ENCODE data around the gene CADM1.

CADM1 gene

DNA sequence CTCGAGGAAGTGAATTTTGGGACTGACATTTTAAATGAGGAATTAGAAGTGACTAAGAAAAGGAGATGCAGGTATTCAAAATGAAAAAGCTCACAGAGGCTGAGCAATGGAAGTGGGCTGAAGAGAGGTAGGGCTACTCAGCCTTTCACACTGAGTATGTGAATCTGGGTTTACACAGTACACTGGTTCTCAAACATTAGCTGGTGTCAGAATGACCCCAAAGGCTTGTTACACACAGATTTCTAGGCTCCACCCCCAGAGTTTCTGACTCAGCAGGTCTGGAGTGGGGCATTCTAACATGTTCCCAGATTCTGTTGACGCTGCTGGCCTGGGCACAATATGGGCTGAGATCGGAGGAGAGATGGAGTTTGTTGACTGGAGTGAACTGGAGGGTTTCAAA lies 32.8 kb downstream of the CADM1 start:
- Histone ChIP-seq H3K4me1 (ENCODE audit: control insufficient read depth, insufficient read depth, low read length) (no peaks in the 10 kb centered on the region), H3K9ac (ENCODE audit: low read depth, low read length) (no peak overlapping the region)

DNA sequence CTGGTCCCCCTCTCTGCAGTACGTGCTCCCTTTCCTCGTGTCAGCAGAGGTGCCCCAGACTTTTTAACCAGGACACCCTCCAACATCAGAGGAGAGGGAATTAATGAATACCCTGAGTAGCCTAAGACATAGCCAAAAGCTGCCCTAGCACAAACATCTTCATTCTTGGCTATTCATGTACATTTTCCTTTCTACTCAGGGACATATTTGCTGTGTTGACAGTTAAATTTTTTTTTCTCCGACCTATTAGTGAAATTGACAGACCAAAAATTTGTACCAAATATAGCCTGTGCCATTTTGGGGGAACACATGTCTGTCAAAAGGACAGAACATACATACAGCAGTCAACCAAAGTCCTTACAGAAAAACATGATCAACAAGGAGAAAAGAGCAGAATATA lies 33.3 kb downstream of the CADM1 start:
- no peaks in the 10 kb centered on the region for H3K9me3 ChIP-seq (ENCODE audit: control insufficient read depth, insufficient read depth, low read length)

More for the DNA sequence above, 32.8 kb downstream of the CADM1 start:
- Histone ChIP-seq H3K9me3 (ENCODE audit: control insufficient read depth, insufficient read depth, low read length) (no peaks in the 10 kb centered on the region), H3K4me3 (ENCODE audit: low read depth, low read length) (no peak overlapping the region), H3K36me3 (ENCODE audit: control insufficient read depth, insufficient read depth, low read length) (no peaks in the 10 kb centered on the region), H3K27me3 (ENCODE audit: control insufficient read depth, insufficient read depth, low read length) (no peaks in the 10 kb centered on the region)

DNA sequence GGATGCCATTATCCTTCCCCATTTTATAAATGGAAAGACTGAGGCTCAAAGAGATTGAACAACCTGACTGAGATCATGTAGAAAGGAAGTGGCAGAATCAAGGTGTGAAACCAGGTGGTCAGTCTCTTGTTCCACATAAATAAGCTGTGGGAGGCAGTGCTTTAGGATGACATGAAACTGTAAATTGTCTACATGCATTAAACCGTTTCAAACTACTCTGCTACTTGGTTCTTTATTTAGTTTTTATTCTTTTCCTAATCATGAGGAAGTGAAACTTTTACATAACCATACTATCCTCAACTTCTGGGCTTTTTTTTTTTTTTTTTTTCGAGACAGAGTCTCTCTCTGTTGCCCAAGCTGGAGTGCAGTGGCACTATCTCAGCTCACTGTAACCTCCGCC lies 34.9 kb downstream of the CADM1 start:
- Histone ChIP-seq H3K4me1 (ENCODE audit: control insufficient read depth, insufficient read depth, low read length) (no peaks in the 10 kb centered on the region), H3K9ac (ENCODE audit: low read depth, low read length) (no peak overlapping the region), H3K36me3 (ENCODE audit: control insufficient read depth, insufficient read depth, low read length) (no peaks in the 10 kb centered on the region), H3K4me3 (ENCODE audit: low read depth, low read length) (no peak overlapping the region), H3K27me3 (ENCODE audit: control insufficient read depth, insufficient read depth, low read length) (no peaks in the 10 kb centered on the region), H3K9me3 (ENCODE audit: control insufficient read depth, insufficient read depth, low read length) (no peaks in the 10 kb centered on the region)

More for the DNA sequence above, 33.3 kb downstream of the CADM1 start:
- no peaks in the 10 kb centered on the region for H3K4me1 ChIP-seq (ENCODE audit: control insufficient read depth, insufficient read depth, low read length)
- H3K27me3 ChIP-seq (ENCODE audit: control insufficient read depth, insufficient read depth, low read length), result no peaks in the 10 kb centered on the region
- no peak overlapping the region for H3K9ac ChIP-seq (ENCODE audit: low read depth, low read length)
- no peak overlapping the region for H3K4me3 ChIP-seq (ENCODE audit: low read depth, low read length)
- H3K36me3 ChIP-seq (ENCODE audit: control insufficient read depth, insufficient read depth, low read length), result no peaks in the 10 kb centered on the region

DNA sequence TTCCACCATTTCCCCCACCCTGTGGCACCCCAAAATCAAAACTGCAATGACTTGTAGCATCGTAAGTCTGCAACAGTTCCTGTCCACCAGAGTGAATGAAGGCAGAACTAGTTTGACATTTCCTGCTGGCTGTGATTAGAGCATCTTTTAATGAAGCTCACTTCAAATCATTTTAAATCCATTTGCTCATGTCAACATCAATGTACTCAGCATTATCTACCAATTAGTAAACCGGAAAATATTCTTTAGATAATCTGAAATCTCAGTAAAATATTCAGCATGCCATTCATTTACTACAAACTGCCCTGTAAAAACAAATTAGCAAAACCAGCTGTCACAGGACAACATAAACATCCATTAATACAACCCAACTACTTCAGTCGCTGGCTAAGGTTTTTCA lies 38.1 kb downstream of the CADM1 start:
- Histone ChIP-seq H3K9ac (ENCODE audit: low read depth, low read length) (no peak overlapping the region), H3K36me3 (ENCODE audit: control insufficient read depth, insufficient read depth, low read length) (no peaks in the 10 kb centered on the region), H3K4me3 (ENCODE audit: low read depth, low read length) (no peak overlapping the region), H3K27me3 (ENCODE audit: control insufficient read depth, insufficient read depth, low read length) (no peaks in the 10 kb centered on the region), H3K9me3 (ENCODE audit: control insufficient read depth, insufficient read depth, low read length) (no peaks in the 10 kb centered on the region), H3K4me1 (ENCODE audit: control insufficient read depth, insufficient read depth, low read length) (peaks cover 6% of the 10 kb centered on the region)

DNA sequence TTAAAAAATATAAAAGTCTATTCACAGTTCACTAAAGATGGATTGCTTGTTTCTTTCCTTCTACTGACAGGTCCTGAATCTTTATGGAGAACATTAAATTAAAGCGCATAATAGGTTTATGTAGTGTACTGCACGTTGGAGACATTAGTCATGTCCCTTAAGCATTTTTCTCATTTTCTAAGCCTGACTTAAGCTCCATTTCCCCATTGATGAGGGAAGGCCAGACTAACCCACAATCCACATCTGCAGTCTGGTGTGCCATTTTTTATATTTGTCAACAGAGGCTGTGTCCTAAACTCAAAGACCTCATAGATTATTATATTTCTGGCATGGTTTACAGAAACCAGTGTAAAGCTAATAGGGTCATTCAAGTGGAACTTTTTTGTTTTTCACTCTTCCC lies 39.9 kb downstream of the CADM1 start:
- no peak overlapping the region for H3K9ac ChIP-seq (ENCODE audit: low read depth, low read length)
- H3K4me1 ChIP-seq (ENCODE audit: control insufficient read depth, insufficient read depth, low read length), result peaks cover 6% of the 10 kb centered on the region
- H3K4me3 ChIP-seq (ENCODE audit: low read depth, low read length), result no peak overlapping the region
- H3K27me3 ChIP-seq (ENCODE audit: control insufficient read depth, insufficient read depth, low read length), result no peaks in the 10 kb centered on the region
- no peaks in the 10 kb centered on the region for H3K36me3 ChIP-seq (ENCODE audit: control insufficient read depth, insufficient read depth, low read length)
- H3K9me3 ChIP-seq (ENCODE audit: control insufficient read depth, insufficient read depth, low read length), result no peaks in the 10 kb centered on the region

DNA sequence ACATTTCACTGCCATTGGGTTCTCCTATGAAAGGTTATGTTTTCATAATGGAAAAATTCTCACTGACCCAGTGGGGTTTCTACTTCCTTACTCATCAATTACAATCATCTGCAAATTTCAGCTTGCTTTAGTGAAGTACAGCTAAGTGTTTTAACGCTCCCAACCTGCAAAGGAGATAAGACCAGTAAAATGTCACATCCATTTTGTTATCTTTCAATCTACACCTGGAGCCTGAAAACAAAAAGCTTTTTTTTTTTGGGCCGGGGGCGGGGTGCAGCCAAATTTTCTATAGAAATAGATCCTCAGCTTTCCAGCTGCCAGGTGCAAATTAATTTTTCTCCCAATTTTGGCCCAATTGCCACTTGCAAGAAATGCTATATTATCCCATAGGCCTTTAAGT lies 40.6 kb downstream of the CADM1 start:
- H3K9me3 ChIP-seq (ENCODE audit: control insufficient read depth, insufficient read depth, low read length), result no peaks in the 10 kb centered on the region
- H3K27me3 ChIP-seq (ENCODE audit: control insufficient read depth, insufficient read depth, low read length), result no peaks in the 10 kb centered on the region
- H3K4me3 ChIP-seq (ENCODE audit: low read depth, low read length), result no peak overlapping the region
- no peak overlapping the region for H3K9ac ChIP-seq (ENCODE audit: low read depth, low read length)
- peaks cover 6% of the 10 kb centered on the region for H3K4me1 ChIP-seq (ENCODE audit: control insufficient read depth, insufficient read depth, low read length)
- no peaks in the 10 kb centered on the region for H3K36me3 ChIP-seq (ENCODE audit: control insufficient read depth, insufficient read depth, low read length)

DNA sequence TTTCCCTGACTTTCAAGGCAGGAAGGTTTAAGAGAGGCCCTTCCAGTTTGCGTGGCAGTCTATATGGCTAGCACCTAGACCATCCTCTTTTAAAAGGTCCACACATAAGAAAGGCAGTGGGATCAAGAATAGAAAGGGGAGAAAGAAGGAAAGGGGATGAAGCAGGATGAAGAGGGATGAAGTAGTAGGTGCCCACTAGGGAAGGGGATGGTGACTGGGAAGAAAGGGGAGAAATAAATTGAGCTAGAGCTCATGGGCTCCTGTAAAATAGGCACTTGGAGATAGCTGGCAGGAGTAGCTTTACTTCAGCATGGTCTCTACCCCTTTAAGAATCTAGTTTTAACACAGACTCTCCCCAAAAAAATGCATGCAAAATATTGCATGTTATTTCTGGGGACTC lies 41.5 kb downstream of the CADM1 start:
- H3K4me3 ChIP-seq (ENCODE audit: low read depth, low read length), result no peak overlapping the region
- H3K9me3 ChIP-seq (ENCODE audit: control insufficient read depth, insufficient read depth, low read length), result no peaks in the 10 kb centered on the region
- no peak overlapping the region for H3K9ac ChIP-seq (ENCODE audit: low read depth, low read length)
- H3K4me1 ChIP-seq (ENCODE audit: control insufficient read depth, insufficient read depth, low read length), result peaks cover 6% of the 10 kb centered on the region
- H3K36me3 ChIP-seq (ENCODE audit: control insufficient read depth, insufficient read depth, low read length), result no peaks in the 10 kb centered on the region
- no peaks in the 10 kb centered on the region for H3K27me3 ChIP-seq (ENCODE audit: control insufficient read depth, insufficient read depth, low read length)

DNA sequence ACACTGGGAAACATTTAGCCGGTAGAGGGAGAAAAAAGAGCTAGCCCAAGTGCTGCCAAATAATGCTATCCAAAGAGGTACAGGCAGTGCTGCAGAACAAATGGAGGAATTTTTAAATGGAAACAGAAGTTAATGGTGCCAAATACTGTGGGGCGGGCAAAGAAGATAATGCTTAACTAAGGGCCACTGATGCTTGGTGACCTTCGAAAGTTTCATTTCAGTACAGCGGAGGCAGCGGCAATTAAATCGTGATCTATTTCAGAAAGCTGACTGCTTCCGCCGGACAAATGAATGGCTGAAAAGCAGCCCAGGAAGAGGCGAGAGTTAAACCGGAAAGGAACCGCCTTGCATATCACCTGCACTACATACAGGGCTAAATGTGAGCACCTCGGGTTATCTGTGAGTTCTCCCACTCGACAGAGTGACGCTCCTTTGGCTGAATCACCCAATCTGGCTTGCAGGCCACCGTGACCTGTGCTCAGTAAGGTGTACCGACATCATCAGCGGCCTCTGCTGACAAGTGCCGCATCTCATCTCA lies 42.1 kb downstream of the CADM1 start:
- Histone ChIP-seq H3K36me3 (ENCODE audit: control insufficient read depth, insufficient read depth, low read length) (no peaks in the 10 kb centered on the region), H3K4me1 (ENCODE audit: control insufficient read depth, insufficient read depth, low read length) (peaks cover 6% of the 10 kb centered on the region), H3K9me3 (ENCODE audit: control insufficient read depth, insufficient read depth, low read length) (no peaks in the 10 kb centered on the region), H3K4me3 (ENCODE audit: low read depth, low read length) (no peak overlapping the region), H3K27me3 (ENCODE audit: control insufficient read depth, insufficient read depth, low read length) (no peaks in the 10 kb centered on the region), H3K9ac (ENCODE audit: low read depth, low read length) (no peak overlapping the region)

DNA sequence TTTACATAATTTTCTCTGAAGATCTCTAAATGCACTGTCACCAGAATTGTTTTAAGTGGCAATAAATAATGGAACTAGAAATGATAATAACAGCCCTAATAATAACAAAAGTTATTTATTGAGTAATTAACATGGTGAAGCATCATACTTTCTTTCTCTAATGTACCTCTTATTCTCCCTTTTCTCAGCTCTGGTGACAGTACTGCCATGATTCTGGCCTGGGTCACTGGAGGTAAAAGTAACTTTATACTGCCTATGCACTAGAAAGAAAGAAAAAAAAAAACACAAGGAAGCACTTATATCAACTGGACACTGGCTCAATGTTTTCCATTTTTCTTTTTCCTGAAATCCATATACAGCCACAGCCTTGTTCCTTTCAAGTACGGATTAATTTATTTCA lies 43.7 kb downstream of the CADM1 start:
- no peak overlapping the region for H3K9ac ChIP-seq (ENCODE audit: low read depth, low read length)
- H3K4me3 ChIP-seq (ENCODE audit: low read depth, low read length), result no peak overlapping the region
- peaks cover 13% of the 10 kb centered on the region for H3K4me1 ChIP-seq (ENCODE audit: control insufficient read depth, insufficient read depth, low read length)
- no peaks in the 10 kb centered on the region for H3K36me3 ChIP-seq (ENCODE audit: control insufficient read depth, insufficient read depth, low read length)
- no peaks in the 10 kb centered on the region for H3K9me3 ChIP-seq (ENCODE audit: control insufficient read depth, insufficient read depth, low read length)
- H3K27me3 ChIP-seq (ENCODE audit: control insufficient read depth, insufficient read depth, low read length), result no peaks in the 10 kb centered on the region

DNA sequence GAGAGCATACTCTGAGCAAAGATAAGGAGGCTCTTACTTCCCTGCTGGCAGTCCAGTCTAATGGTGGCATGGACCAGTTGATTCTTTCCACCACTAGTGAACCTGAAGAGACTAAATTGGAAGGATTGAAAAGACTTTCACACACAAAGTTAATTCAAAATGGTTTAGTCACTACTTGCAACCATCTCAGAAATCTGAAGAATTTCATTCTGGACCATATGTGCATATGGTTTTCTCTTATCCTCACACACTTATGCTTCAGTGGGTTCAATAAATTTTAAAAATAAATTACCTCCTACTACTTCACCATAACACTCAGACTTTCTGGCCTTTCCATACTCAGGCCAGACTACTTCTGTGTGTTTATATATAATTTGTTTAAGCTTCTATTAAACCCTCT lies 44.7 kb downstream of the CADM1 start:
- Histone ChIP-seq H3K4me3 (ENCODE audit: low read depth, low read length) (no peak overlapping the region), H3K27me3 (ENCODE audit: control insufficient read depth, insufficient read depth, low read length) (no peaks in the 10 kb centered on the region), H3K36me3 (ENCODE audit: control insufficient read depth, insufficient read depth, low read length) (no peaks in the 10 kb centered on the region), H3K9me3 (ENCODE audit: control insufficient read depth, insufficient read depth, low read length) (no peaks in the 10 kb centered on the region), H3K9ac (ENCODE audit: low read depth, low read length) (no peak overlapping the region), H3K4me1 (ENCODE audit: control insufficient read depth, insufficient read depth, low read length) (peaks cover 19% of the 10 kb centered on the region)

DNA sequence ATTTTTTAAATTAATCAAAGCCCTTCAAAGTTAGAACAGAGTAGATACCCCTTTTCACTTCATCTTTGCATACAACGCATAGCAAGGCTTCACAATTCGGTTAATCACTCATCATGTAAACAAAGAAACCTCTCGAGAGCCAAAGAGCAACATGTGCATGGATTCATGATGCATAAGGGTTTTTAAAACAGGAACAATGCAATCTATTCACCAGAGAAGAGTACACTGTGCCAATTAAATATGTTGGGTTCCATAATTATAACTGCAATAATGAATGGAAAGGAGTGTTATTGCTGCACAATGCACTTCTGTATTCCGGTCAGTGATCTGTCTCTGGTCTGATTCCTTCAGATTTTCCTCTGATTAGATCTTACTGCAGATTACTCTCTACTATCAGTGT lies 45.3 kb downstream of the CADM1 start:
- peaks cover 22% of the 10 kb centered on the region for H3K4me1 ChIP-seq (ENCODE audit: control insufficient read depth, insufficient read depth, low read length)
- H3K9me3 ChIP-seq (ENCODE audit: control insufficient read depth, insufficient read depth, low read length), result no peaks in the 10 kb centered on the region
- H3K36me3 ChIP-seq (ENCODE audit: control insufficient read depth, insufficient read depth, low read length), result no peaks in the 10 kb centered on the region
- H3K27me3 ChIP-seq (ENCODE audit: control insufficient read depth, insufficient read depth, low read length), result no peaks in the 10 kb centered on the region
- H3K4me3 ChIP-seq (ENCODE audit: low read depth, low read length), result no peak overlapping the region
- no peak overlapping the region for H3K9ac ChIP-seq (ENCODE audit: low read depth, low read length)

DNA sequence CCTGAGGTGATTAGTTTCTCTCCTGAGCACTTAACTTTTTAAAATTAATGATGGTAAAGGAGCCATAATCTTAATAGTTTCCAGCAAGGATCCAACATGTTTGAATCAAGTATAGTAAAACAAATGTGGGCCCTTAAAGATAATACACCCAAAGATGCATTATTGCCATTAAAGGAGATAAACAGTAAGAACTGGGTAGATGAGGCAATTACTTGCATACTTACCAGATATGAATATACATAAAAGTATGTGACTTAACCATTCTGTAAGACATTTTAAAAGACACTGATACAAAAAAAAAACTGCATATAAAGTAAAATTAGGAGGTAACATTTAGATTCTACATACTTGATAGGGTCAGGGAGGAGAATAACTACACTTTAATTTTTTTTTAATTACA lies 48.2 kb downstream of the CADM1 start:
- Histone ChIP-seq H3K27me3 (ENCODE audit: control insufficient read depth, insufficient read depth, low read length) (no peaks in the 10 kb centered on the region), H3K4me1 (ENCODE audit: control insufficient read depth, insufficient read depth, low read length) (peaks cover 18% of the 10 kb centered on the region), H3K9ac (ENCODE audit: low read depth, low read length) (no peak overlapping the region), H3K36me3 (ENCODE audit: control insufficient read depth, insufficient read depth, low read length) (no peaks in the 10 kb centered on the region), H3K9me3 (ENCODE audit: control insufficient read depth, insufficient read depth, low read length) (no peaks in the 10 kb centered on the region), H3K4me3 (ENCODE audit: low read depth, low read length) (no peak overlapping the region)

DNA sequence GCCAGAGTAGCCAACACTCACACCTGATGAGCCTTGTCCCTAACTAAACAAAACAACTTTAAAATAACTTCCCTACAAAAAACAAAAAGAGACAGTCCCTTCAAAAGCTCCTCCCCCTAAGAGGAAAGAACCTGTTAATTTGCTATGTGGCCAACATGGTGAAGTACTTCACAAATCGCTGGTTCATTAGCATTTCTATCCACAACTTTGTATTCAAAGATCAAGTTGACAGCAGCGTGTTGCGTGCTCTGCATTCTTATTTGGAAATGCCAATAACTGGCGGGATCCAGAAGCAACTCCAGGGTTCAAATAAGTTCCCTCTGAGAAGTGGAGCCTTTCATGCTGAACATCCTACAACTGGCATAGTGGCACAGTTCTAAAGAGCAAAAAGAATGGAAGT lies 48.6 kb downstream of the CADM1 start:
- Histone ChIP-seq H3K4me3 (ENCODE audit: low read depth, low read length) (no peak overlapping the region), H3K9me3 (ENCODE audit: control insufficient read depth, insufficient read depth, low read length) (no peaks in the 10 kb centered on the region), H3K9ac (ENCODE audit: low read depth, low read length) (no peak overlapping the region), H3K4me1 (ENCODE audit: control insufficient read depth, insufficient read depth, low read length) (peaks cover 18% of the 10 kb centered on the region), H3K36me3 (ENCODE audit: control insufficient read depth, insufficient read depth, low read length) (no peaks in the 10 kb centered on the region), H3K27me3 (ENCODE audit: control insufficient read depth, insufficient read depth, low read length) (no peaks in the 10 kb centered on the region)
